A172 (cell line): ENCODE measurements around the gene CCL27. TPM values are rescaled to one million over a fixed set of nuclear protein-coding genes. Genes with fewer than 3 reads are reported as not detected.
A peak's percentile ranks its signal among the peaks of the same experiment; 100 is the strongest.

ENCODE experiments used
- DNase-seq: peaks from one replicate; pipeline ENCODE4 v3.0.0-alpha.2; 2015; ENCODE audit warnings: low spot score
- total RNA-seq: library from RNA; depleted of rRNA; stranded (reverse); fragments of >200 nt; shearing (Covaris generic); gene quantifications from 2 replicates; pipeline ENCODE4 v1.2.3, GENCODE V29; 2014

The CCL27 gene
- total RNA-seq, 1 experiment from 2014 or later = 2.2 TPM

DNA sequence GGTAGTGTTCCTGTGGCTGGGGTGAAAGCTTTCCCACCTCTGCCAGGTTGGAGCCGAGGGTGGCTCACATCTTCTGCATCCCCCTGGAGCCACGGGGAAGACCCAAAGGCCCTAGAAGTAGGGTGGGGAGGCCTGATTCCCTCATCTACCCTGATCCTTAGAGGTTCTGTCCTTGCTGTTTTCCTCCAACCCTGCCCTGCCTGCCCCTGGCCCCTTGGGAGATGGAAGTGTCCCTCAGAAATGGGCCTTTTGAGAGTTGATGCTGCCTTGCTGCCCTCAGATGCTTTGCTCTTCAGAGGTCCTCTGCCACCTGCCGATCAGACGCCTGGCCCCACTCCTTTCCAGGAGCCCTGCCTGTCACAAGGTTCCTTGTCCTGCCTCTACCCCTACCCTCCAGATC, 22.4 kb upstream of the CCL27 start:
- no peak for DNase-seq

DNA sequence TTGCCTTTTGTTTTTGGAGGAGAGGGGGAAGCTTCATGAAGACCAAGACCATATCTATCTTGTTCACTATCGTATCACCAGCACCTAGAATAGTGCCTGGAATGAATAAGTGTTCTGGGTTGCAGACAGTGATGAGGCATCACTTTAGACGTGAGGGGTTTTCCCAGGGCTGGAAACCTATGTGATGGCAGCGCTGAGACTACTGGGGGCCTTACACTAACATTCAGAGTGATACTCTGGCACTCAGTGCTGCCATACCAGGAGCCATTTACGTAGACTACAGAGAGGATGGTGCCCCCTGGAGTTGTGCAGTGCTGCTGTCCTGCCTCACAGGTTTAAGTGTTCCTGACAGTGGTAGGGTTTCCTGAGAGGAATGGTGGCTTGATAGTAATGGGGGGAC, 21.7 kb upstream of the CCL27 start:
- DNase-seq = no peak

DNA sequence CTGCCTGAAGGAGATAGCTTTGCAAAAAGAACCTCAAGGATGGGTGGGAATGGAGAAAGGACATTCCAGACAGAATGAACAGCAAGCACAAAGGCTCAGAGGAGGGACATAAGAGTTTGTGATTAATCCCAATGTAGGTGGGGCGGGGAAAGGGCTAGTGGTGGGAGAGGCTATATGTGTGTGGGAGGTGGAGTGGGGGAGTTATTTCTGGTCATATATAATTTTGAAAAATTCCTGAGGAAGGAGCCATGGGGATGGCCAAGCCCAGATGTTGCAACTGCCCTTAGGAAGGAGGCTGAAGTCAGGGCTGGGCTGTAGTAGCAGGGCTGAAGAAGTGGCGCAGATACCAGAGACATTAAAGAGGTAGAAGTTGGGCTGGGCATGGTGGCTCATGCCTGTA, 13.4 kb upstream of the CCL27 start:
- no peak for DNase-seq

DNA sequence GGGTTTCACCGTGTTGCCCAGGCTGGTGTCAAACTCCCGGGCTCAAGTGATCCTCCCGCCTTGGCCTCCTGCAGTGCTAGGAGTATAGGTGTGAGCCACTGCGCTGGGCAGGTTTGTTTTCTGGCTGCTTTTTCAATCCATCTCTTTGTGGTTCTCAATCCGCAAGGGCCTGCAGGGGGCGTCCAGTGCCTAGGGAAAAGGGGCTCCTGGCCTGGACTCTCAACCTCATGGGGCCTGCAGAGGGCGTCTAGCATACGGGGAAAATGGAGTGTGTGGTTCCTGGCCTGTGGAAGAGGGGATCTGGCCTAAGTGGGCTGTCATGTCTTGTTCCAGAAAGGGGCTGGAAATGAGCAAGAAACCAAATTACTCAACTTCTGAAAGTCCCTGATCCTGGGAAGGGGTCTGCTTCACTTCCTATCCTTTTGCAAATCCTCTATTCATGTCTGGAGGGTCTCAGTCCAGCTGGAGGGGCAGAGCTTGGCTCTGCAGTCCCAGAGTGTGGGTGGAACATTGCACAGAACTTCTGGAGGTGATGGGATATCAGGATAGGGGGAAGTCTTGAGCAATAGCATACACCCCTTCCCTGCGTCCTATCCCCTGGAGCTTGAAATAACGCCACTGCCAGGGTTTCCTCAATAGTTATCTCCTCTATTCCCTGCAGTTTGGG, 12.7 kb upstream of the CCL27 start:
- DNase-seq = peak; percentile 28

DNA sequence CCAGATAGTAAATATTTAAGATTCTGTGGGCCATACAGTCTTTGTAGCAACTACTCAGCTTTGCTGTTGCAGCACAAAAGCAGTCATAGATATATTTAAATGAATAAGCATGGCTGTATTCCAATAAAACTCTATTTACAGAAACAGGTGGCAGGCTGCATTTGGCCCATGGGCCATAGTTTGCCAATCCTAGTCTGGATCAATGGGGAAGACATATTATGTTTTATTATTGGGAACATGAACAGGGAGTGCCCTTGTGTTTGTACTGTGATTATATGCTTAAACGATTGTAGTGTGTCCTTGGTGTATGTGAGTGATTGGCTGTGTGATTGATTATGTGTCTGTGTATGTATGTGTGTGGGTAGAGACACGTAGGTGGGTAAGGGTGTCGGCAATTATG, 12.0 kb upstream of the CCL27 start:
- DNase-seq = no peak

DNA sequence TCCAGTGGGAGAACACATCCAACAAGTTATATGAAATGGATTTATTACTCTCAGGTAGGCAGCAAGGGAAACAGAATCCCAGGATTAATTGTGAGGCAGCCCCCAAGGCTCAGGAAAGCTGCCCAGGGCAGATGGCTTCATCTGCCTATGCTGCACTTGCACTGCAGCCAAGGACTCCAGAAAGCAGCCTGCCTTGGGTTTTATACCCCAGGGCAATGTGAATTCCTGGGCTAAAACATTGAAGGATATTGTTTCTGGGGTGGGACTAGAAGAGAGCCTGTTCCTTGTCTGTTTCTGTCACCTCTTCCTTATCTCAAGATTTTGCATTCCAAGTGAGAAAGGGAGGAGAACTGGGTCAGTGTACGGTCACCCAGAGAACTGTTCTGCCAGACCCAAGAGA, 8.8 kb upstream of the CCL27 start:
- no peak for DNase-seq

DNA sequence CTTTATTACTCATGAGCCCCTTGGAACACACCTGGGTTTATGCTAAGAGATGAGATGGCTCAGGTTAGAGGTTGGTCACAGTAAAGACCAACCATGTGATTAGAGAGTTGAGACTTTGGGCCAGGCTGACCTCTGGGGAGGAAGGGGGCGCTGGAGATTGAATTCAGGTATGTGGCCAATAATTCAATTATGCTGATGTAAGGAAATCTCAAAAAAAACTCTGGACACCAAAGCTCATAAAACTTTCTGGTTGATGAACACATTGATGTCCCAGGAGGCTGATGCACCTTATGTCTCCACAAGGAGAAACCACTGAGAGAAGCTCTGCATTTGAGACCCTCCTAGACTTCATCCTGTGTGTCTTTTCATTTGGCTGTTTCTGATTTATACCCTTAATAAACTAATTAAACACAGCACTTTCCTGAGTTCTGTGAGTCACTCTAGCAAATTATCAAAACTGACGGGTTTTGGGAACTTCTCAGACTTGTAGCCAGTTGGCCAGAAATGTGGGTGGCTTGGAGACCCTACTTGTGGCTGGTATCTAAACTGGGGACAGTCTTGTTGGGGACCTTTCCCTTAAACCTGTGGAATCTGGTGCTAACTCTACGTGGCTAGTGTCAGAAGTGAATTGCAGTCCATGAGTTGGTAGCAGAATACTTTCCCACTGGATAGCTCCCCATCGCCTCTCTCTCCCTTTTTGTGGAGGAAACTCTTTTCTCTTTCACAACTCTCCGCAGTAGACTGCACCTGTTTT, 7.5 kb upstream of the CCL27 start:
- DNase-seq = no peak

DNA sequence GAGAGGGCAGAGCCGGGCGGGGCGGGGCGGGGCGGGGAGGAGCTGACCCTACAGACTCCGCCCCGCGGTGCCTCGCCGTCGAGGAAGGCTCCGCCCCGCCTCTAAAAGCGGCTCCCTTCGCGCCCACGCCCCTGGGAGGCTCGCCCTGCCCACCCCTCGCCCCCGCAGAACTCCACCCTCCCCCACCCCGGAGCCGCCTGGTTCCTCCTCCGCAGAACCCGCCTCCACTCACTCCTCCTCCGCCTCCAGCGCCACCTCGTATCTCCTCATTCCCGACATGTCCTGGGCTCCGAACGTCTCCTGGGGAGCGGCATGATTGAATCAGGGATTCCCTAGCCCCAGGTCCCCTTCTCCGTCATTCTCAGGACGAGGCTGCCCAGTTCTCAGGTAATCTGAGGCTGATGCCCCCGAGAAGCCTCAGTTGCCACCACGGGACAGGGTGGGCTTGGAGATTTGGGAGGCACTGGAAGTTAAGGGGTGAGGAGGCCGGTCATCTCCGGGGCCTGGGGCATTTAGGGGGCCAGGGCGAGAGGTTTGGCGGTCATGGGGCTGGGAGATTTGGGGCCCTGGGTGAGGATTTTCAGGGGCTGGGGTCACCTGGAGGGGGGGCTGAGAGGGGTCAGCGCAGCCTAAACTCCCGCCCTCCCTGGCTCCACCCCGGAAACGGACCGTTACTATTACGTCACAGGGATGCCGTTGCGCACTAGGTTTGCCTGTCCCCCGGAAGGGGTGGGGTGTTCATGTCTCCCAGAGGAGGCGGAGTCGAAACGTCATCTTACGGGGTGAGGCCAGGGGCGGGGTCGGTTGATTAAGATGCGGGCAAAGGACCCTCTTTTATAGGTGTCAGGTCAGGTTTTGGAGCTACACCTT, 3.2 kb upstream of the CCL27 start:
- peak; percentile 89 for DNase-seq

DNA sequence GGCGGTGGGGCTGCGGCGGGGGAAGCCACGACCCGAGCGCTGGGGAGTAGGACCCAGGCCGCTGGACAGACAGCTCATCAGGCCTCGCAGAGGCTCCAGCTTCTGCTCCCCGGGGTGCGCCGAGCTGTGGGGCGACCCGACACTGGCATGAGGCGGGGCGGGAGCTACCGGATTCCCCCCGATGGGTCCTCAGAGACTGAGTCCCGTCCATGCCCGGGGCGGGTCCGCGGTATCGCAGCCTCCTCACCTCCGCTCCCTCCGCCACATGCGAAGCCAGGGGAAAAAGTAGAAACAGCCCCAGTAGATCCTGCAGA, 2.6 kb upstream of the CCL27 start:
- no peak for DNase-seq

DNA sequence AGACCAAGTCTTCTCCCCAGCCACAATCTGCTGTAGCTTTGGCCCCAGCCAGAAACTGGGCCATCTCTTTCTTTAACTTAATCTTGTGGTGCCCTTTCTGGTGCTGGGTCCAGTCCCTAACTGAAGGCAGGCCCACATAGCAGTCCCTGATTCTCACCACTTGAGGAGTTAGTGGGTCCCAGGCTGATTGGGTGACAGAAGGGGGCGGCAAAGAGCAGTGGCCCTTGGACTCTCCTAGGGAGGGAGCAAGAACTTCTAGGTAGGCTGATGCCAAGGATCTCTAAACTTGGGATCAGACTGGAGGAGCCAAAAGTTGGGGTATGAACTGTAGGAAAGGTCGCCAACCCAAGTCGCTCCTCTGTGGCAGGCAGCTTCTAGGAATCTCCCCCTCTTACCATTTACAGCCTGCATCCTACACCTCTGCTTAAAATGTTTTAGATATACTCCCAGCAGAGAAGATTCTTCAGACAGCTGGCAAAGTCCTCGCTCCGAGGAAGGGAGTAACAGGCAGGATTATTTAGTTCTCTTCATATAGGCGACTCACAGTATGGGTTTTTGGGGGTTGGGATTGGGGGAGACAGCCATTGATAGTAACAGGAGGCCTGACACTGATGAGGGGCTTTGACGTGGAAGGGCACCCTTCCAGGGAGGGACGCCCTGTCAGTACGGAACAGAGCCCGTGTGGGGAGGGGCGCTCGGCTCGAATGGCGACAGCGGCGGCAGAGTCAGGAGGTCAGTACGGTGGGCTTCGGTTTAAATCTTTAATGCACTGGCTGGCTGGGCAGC, 2.0 kb upstream of the CCL27 start:
- DNase-seq = peak; percentile 26

DNA sequence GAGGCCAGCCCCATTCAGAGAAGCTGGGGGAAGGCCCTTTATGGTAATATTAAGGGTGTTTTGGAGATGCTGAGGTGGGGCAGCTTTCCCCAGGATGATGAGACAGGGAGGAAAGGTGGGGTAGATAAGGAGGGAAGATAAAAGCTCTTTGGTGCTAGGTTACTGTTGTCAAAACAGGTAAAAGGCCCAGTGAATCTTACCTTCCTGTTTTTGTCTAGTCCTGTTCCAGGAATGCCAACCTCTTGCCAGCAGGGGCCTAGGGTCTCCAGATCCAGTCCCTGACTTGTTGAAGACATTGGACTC, 797 bp upstream of the CCL27 start:
- DNase-seq = no peak

DNA sequence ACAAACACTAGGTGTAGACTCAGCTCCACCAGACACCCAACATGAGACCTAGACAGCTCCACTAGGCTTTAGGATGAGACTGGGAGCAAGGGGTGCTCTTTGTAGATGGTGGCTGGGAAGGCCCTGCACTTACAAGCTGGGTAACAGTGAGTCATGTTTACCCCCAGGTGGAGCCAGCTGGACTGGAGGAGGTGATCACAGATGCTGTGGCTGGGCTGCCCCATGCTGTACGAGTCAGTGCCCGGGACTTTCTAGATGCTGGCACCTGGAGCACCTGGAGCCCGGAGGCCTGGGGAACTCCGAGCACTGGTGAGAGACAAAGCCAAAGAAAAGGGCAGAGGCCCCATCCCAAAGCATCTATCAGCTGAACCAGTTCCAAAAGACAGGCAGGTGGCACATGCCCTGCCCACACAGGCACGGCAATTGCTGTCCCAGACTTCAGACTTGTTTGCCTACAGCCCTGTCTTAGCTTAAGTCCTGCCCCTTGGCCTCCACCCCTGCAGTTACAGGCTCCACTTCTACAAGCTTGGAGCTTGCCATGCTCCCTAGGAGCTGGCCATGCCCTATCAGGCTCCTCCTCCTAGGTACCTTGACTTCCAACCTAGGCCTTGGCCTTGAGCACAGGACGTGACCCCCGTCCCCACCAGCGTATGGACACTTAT, 2.7 kb downstream of the CCL27 start:
- peak; percentile 59 for DNase-seq

DNA sequence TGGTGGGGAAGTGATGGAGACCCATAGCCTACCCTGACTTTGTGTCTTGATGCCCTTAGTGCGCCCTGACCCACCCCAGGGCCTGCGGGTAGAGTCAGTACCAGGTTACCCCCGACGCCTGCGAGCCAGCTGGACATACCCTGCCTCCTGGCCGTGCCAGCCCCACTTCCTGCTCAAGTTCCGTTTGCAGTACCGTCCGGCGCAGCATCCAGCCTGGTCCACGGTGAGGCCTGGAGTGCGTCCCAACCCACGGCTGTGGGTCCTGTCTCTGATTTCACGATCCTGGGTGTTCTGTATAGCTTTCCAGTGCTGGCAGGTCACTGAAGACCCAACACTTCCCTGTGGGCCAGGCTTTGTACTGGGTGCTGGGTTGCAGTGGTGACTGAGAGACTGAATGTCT, 4.0 kb downstream of the CCL27 start:
- no peak for DNase-seq

DNA sequence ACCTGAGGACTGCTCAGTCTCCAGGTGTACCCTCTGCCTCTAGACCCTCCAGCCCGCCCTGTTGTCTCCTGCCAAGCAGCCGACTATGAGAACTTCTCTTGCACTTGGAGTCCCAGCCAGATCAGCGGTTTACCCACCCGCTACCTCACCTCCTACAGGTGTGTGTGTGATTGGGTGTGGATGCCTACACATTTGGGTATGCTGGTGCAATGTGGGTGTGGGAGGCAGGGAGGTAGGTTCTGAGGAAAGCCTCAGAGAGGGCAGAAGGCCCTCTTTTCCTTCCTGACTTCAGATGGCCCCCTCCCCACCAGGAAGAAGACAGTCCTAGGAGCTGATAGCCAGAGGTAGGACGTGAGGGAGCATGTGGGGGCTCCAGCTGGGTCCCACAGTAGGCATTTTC, 5.5 kb downstream of the CCL27 start:
- no peak for DNase-seq

DNA sequence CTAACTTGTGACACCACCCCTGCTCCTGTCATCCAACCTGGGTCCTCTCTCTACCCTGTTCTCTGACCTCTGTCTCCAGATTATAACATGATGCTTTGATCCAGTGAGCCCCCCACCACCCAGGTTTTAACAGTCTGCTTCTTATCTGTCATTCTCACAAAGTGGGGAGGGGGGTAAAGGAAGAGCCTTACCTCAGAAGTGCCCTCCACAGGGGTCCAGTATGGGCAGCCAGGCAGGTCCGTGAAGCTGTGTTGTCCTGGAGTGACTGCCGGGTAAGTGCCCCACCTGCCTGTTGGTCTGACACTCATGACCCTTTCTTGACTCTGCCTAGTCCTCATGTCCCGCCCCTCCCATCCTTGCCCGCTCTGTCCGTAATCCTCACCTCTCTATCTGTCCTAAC, 7.1 kb downstream of the CCL27 start:
- DNase-seq = no peak

DNA sequence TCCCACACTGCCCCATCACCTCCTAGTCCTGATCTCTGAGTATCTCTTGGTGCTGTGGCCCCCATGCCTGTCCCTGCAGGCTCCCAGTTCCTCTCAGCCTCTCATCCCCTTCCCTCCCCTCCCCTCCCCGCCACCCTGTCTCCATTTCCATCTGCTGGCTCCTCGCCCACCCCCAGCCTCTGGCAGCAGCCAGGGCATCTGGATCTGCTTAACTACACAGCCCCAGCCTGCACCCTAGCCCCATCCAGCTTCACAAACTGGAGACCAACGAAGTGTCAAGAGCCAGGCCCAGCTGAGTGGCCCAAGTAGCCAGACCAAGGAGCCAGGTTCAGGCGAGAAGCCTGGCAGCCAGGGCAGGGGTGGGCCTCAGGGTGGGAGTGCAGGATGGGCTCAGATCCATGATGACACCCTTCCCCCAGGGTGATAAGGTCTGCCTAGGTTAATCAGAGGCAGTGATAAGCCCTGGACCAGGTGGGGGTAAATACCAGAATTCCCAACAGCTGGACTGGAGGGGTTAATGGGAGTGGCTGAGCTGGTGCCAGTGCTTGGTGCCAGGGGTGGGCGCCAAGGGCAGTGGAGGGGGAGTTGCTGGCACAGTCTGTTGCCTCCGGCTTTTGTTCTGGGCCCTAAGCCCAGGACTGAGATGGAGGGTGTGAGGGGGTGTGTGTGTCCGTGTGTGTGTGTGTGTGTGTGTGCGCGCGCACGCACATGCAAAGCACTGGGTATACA, 8.0 kb downstream of the CCL27 start:
- DNase-seq = no peak

DNA sequence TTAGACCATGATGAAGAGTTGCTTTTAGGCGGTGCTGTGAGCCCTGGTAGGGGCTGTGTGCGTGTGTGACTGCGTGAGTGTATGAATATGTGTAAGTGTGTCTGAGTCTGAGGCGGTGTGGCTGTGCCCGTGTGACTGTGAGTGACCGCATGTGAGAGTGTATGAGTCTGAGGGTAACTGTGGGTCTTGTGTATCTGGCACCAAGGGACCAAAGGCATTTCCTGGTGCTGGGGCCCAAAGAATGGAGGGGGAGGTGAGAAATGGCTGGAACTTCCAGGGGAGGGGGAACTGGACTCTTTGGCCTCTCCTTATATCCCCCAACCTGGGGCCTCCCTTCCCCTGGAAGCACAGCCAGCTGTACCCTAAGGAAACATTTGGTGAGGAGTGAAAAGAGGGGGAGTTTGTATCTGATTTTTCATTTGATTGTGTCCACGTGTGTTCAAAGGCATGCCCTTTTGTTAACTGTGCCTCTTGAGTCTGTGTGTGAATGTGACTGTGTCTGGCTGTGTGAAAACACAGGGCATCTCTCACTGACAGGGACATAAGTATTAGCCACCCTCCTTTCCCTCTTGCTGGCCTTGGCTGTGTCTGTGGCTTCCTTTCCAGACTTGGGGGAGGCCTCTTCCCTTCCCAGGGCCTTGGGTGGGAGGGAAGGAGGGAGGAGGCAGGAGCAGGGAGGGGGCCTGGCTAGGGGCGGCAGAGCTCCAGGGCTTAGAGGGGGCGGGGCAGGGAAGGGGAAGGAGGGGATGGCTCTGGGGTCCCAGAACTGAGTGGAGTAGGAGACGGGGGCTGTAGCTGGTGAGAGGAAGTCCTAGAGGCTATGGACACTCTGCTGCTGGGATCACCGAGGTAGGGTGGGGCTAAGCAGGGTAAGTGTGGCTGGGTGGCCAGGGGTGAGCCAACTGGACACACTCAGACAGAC, 9.0 kb downstream of the CCL27 start:
- no peak for DNase-seq

DNA sequence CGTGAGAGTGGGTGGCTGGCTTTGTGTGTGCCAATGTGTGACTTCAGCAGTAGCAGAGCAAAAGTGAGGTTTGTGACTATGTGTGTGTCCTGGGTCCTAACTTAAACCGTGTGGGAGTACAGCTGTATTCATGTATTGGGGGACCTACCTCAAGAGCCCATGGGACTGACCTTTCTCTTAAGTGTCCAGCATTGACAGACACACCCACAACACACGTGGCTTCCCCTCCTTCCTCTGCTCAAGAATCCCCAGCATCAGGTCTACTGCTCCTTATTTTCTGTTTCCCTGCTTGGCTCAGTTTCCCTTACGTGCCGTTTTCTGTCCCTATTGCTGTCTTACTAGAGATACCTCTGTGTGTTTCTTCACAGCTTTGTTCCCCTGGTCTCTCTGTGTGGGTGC, 9.9 kb downstream of the CCL27 start:
- DNase-seq = no peak

DNA sequence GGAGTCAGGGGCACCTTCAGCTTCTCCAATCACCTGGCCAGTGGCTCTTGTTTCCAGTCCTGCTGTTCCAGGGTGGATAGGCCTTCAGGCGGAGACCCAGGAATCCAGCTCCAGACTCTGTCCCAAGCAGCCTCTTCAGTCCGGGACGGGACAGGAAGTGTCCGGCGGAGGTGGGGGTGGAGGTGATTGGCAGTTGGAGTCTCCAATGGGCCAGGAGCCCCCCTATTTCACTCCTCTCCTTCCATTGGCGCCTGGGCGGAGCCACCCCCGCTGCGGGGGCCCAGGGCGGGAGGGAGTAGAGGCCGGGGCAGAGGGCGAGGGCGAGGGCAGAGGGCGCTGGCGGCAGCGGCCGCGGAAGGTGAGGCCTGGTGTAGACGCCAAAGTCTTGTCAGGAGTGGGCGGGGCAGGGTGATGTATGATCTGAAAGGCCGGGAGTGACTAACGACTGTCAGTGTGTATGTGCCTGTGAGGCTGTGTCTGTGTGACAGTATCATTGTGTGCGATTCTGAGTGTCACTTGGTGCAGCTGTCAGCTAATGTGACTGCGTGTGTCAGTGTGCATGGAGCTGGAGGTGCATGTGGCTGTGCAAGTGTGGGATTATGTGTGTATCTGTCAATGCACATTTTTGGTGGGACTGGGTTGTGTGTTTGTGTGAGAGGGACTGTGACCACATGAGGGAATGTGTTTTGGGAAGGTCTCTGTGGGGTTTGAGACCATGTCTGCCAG, 10.4 kb downstream of the CCL27 start, which contains the start of gene IL11RA:
IL11RA (plus strand) TSS at position 310 of the 726 bp plus-strand sequence. CDS start 3,033 bp downstream, outside the sequence.
- peak; percentile 87 for DNase-seq
